SK-N-SH (cell line): Measurements from ENCODE around the gene ZNF784.

Source experiments
- POLR2AphosphoS5 ChIP-seq: IDR thresholded peaks from 2 replicates; pipeline ENCODE4 v1.6.1; 2012; ENCODE audit warnings: low read depth, low read length
- TF ChIP-seq, protein P1 (sequence below): fragments of 200-600 bp; sonication (generic); IDR thresholded peaks from 2 replicates; pipeline ENCODE4 v1.6.1; 2017; ENCODE audit warnings: antibody characterized with exemption, mild to moderate bottlenecking, moderate library complexity

DNA sequence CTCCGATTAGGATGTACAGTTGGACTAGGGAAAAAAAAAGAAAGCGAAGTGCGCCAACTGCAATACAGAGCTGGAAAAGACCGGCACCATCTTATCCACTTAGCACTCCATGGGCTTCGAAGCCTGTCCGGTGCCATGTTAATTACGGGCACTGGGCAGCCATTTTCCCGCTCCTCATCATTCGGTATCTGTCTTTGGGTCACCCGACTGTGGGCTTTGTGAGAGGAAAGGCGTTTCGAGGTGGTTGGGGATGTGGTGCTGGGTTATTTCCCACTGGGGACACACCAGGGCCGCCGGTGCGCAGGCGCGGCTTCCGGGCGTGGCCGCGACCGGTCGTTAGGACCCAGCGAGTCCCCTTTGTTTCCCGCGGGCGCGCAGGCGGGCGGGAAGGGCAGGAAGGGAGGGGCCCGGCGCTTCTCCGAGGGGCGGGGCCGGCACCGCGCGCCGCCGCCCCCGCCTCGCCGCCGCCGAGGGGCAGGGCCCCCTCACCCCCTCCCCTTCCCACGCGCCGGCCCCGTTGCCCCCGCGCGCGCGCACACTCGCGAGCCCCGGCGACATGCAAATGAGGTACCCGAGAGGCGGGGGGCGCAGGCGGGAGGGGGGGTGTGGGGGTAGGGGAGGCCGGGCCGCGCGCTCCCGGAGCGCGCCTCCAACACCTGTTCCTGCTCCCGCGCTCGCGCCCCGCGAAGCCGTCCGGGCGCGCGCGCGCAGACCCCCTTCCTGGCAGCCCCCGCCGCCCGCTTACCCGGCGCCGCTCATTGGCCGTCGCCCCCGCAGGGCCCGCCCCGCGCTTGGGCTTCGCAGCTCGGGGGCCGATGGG lies 24.3 kb downstream of the ZNF784 start, which contains the start of gene ZNF524:
- TF ChIP-seq, protein P1, sequence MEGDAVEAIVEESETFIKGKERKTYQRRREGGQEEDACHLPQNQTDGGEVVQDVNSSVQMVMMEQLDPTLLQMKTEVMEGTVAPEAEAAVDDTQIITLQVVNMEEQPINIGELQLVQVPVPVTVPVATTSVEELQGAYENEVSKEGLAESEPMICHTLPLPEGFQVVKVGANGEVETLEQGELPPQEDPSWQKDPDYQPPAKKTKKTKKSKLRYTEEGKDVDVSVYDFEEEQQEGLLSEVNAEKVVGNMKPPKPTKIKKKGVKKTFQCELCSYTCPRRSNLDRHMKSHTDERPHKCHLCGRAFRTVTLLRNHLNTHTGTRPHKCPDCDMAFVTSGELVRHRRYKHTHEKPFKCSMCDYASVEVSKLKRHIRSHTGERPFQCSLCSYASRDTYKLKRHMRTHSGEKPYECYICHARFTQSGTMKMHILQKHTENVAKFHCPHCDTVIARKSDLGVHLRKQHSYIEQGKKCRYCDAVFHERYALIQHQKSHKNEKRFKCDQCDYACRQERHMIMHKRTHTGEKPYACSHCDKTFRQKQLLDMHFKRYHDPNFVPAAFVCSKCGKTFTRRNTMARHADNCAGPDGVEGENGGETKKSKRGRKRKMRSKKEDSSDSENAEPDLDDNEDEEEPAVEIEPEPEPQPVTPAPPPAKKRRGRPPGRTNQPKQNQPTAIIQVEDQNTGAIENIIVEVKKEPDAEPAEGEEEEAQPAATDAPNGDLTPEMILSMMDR, result no peak
- peak; percentile 47; the same call in 1 of the 2 replicates for TF ChIP-seq POLR2AphosphoS5
